K562 (cell line): ENCODE measurements around the gene GAPT. TPM values are rescaled to one million over a fixed set of nuclear protein-coding genes. Genes with fewer than 3 reads are reported as not detected.

Experiments used
- ATAC-seq: fragments of 200-7000 bp; cut with Tn5 transposase; 3 replicates; pipeline ENCODE4 v1.9.1; 2020; ENCODE audit warnings: moderate library complexity
- BruUV-seq: library from RNA; stranded (reverse); fragments of 400-500 nt; replicated peaks from 2 replicates; lab custom pipeline; 2021; lab: Mats Ljungman, UMichigan
- CTCF ChIA-PET: fragments of 300-600 bp; formaldehyde crosslinking; extraction: SDS; loops from one replicate; lab custom pipeline; 2021; ENCODE audit warnings: low intra/inter-chr PET ratio; lab: Yijun Ruan, JAX
- POLR2A ChIA-PET: fragments of 300-600, 350-650 bp; sonication (Branson Sonifier 250); formaldehyde crosslinking; extraction: SDS; loops from one replicate; lab custom pipeline; 2021; ENCODE audit warnings: antibody characterized with exemption, inconsistent platforms; lab: Yijun Ruan, JAX
- DNase-seq, 4 experiments: peaks; one replicate each; pipeline versions ENCODE4 v3.0.0 to v3.0.0-alpha.2; 2011 to 2018; ENCODE audit warnings: low spot score in 3 of 4, mixed read lengths in 3 of 4; ENCODE audit errors: extremely low read depth in 1 of 4
- FAIRE-seq: peaks from 2 replicates; lab custom pipeline; 2011; peaks lifted over from hg19 to GRCh38; lab: Jason Lieb, UNC
- H2AFZ ChIP-seq: 2 replicates; pipeline ENCODE4 v1.6.0; 2011; ENCODE audit warnings: low read depth, low read length, control low read depth, inconsistent platforms
- H3K27ac ChIP-seq: fragments of 200-600 bp; 3 replicates; pipeline ENCODE4 v1.8.0; 2011; ENCODE audit warnings: low read depth, mild to moderate bottlenecking, control low read depth, inconsistent platforms, low read length, moderate library complexity, mixed read lengths; ENCODE audit errors: extremely low read depth
- H3K27me3 ChIP-seq, 2 experiments: fragments of 300-600 bp in 1 of 2; 2 replicates in 1 of 2; 3 replicates in 1 of 2; pipeline versions ENCODE4 v1.6.0 to v1.8.0; 2011; ENCODE audit warnings: inconsistent platforms in 2 of 2, low read length in 2 of 2, mild to moderate bottlenecking in 1 of 2, mixed read lengths in 1 of 2, moderate library complexity in 1 of 2; ENCODE audit not compliant: control insufficient read depth in 2 of 2, insufficient read depth in 2 of 2
- H3K36me3 ChIP-seq: fragments of 300-600 bp; 3 replicates; pipeline ENCODE4 v1.8.0; 2011; ENCODE audit warnings: mild to moderate bottlenecking, low read length, inconsistent platforms; ENCODE audit not compliant: control insufficient read depth, insufficient read depth
- H3K4me1 ChIP-seq, 2 experiments: fragments of 200-600 bp in 1 of 2; replicated peaks in 1 of 2; 2 replicates in 1 of 2; 3 replicates in 1 of 2; pipeline versions ENCODE4 v1.5.1 to v1.8.0; 2011; ENCODE audit warnings: inconsistent platforms in 2 of 2, low read length in 2 of 2, mild to moderate bottlenecking in 1 of 2, mixed read lengths in 1 of 2, moderate library complexity in 1 of 2; ENCODE audit not compliant: control insufficient read depth in 2 of 2, insufficient read depth in 2 of 2
- H3K4me2 ChIP-seq: 2 replicates; pipeline ENCODE4 v1.6.1; 2011; ENCODE audit warnings: low read length, control low read depth, inconsistent platforms, mixed read lengths; ENCODE audit not compliant: insufficient read depth
- H3K4me3 ChIP-seq: fragments of 200-600 bp; sonication (generic), shearing (Covaris generic); 2 replicates; pipeline ENCODE4 v1.5.1; 2016; ENCODE audit warnings: control low read depth, inconsistent platforms
- H3K79me2 ChIP-seq: fragments of 200-600 bp; 3 replicates; pipeline ENCODE4 v1.8.0; 2011; ENCODE audit warnings: low read length, inconsistent platforms; ENCODE audit not compliant: control insufficient read depth, insufficient read depth
- H3K9ac ChIP-seq, 2 experiments: 2 replicates each; pipeline versions ENCODE4 v1.6.0 to v1.6.1; 2011; ENCODE audit warnings: low read depth in 2 of 2, low read length in 2 of 2, control low read depth in 1 of 2, inconsistent platforms in 1 of 2, mild to moderate bottlenecking in 1 of 2, mixed read lengths in 1 of 2; ENCODE audit not compliant: insufficient read depth in 1 of 2
- H3K9me1 ChIP-seq: one replicate; pipeline ENCODE4 v1.6.0; 2011; ENCODE audit warnings: inconsistent platforms, mild to moderate bottlenecking, low read length, moderate library complexity; ENCODE audit not compliant: control insufficient read depth, insufficient read depth
- H3K9me3 ChIP-seq: replicated peaks from 2 replicates; pipeline ENCODE4 v1.5.1; 2011; ENCODE audit warnings: low read depth, low read length, inconsistent platforms; ENCODE audit not compliant: control insufficient read depth, insufficient read depth
- H4K20me1 ChIP-seq: replicated peaks from 2 replicates; pipeline ENCODE4 v1.6.1; 2011; ENCODE audit warnings: low read length, inconsistent platforms, mixed read lengths; ENCODE audit not compliant: control insufficient read depth, insufficient read depth
- ETS2 ChIP-seq: IDR thresholded peaks from 2 replicates; pipeline ENCODE4 v1.6.1; 2016; ENCODE audit warnings: borderline replicate concordance, missing genetic modification characterization, mild to moderate bottlenecking, moderate library complexity, missing compliant biosample characterization; ENCODE audit not compliant: poor library complexity, severe bottlenecking
- HINFP ChIP-seq: fragments of 450-650 bp; conservative IDR thresholded peaks from 2 replicates; pipeline ENCODE4 v1.6.1; 2016; ENCODE audit warnings: missing genetic modification characterization, low read depth, mild to moderate bottlenecking, control low read depth, missing compliant biosample characterization
- IRF1 ChIP-seq: sonication (generic); formaldehyde crosslinking; IDR thresholded peaks from 2 replicates; pipeline ENCODE4 v1.8.0; 2022; ENCODE audit warnings: missing genetic modification reagents, mild to moderate bottlenecking, borderline replicate concordance
- KAT2B ChIP-seq: IDR thresholded peaks from one replicate; pipeline ENCODE4 v1.6.1; 2012; ENCODE audit warnings: low read depth, mild to moderate bottlenecking, control low read depth, inconsistent platforms, low read length, moderate library complexity
- KDM5B ChIP-seq: fragments of 200-600 bp; sonication (generic); IDR thresholded peaks from 2 replicates; pipeline ENCODE4 v1.6.1; 2012; ENCODE audit warnings: low read depth, mild to moderate bottlenecking, moderate library complexity, low read length, control low read depth, inconsistent platforms; ENCODE audit not compliant: insufficient replicate concordance
- KLF13 ChIP-seq: fragments of 450-650 bp; IDR thresholded peaks from 2 replicates; pipeline ENCODE4 v1.6.1; 2016; ENCODE audit warnings: missing genetic modification characterization, low read depth, mild to moderate bottlenecking, missing compliant biosample characterization, moderate library complexity, borderline replicate concordance
- KLF16 ChIP-seq: IDR thresholded peaks from 2 replicates; pipeline ENCODE4 v1.6.1; 2016; ENCODE audit warnings: antibody characterized with exemption
- TCF3 ChIP-seq: sonication (generic); formaldehyde crosslinking; IDR thresholded peaks from 2 replicates; pipeline ENCODE4 v1.4.0; 2020; ENCODE audit warnings: mild to moderate bottlenecking, missing genetic modification reagents
- TSC22D4 ChIP-seq: fragments of 450-650 bp; IDR thresholded peaks from 2 replicates; pipeline ENCODE4 v1.6.1; 2016; ENCODE audit warnings: missing genetic modification characterization, missing biosample characterization, control low read depth
- ZBTB8A ChIP-seq: fragments of 450-650 bp; IDR thresholded peaks from 2 replicates; pipeline ENCODE4 v1.6.1; 2018; ENCODE audit warnings: mild to moderate bottlenecking, moderate library complexity; ENCODE audit not compliant: partially characterized antibody
- ZFP30 ChIP-seq: fragments of 250-450 bp; sonication (Bioruptor Pico); IDR thresholded peaks from 2 replicates; pipeline ENCODE4 v1.8.0; 2022; ENCODE audit warnings: moderate library complexity, mild to moderate bottlenecking, inconsistent platforms, borderline replicate concordance
- ZNF717 ChIP-seq: fragments of 250-450 bp; sonication (Bioruptor Pico); IDR thresholded peaks from 2 replicates; pipeline ENCODE4 v1.5.0; 2021
- WGBS: fragments of 100-300 bp; shearing (Covaris generic); methylation state at CpG from one replicate; pipeline ENCODE4 v1.1.6; 2016; ENCODE audit warnings: low coverage, mixed read lengths; ENCODE audit not compliant: insufficient coverage; ENCODE audit errors: missing lambda C conversion rate; 5-methylcytosine and 5-hydroxymethylcytosine counted together
- in situ Hi-C: fragments of 300-500 bp; cut with MboI; formaldehyde crosslinking; loops from 4 replicates; pipeline ENCODE4 v1.15.0; 2018; ENCODE audit warnings: inconsistent platforms, mixed read lengths
- intact Hi-C: fragments of 100-400 bp; cut with micrococcal nuclease; formaldehyde crosslinking; loops from 2 replicates; pipeline ENCODE4 v1.14.2; 2022
- polyA plus RNA-seq, 8 experiments: library from polyadenylated mRNA; depleted of rRNA in 4 of 8; stranded (reverse) in 5 of 8; unstranded in 3 of 8; fragments of >200 nt; fragmentation: Nextera tagmentation in 2 of 8; fragmentation: Illumina TruSeq in 1 of 8; extraction: Ambion mirVana in 2 of 8; extraction: Trizol in 1 of 8; gene quantifications; 2 replicates each; pipeline versions ENCODE4 v1.2.1 to v1.2.3, GENCODE V29; 2011 to 2014; ENCODE audit warnings: inconsistent platforms in 1 of 8, missing spikeins in 1 of 8
- total RNA-seq, 7 experiments: library from RNA; depleted of rRNA in 6 of 7; stranded (reverse); fragments of >200 nt in 6 of 7; fragmentation: Illumina TruSeq in 2 of 7; extraction: Trizol in 2 of 7; gene quantifications; 2 replicates each; pipeline versions ENCODE4 v1.2.1 to v1.2.3, GENCODE V29; 2011 to 2021; ENCODE audit warnings: low replicate concordance in 1 of 7
- TF ChIP-seq, protein P1 (sequence below): sonication (generic); IDR thresholded peaks from 2 replicates; pipeline ENCODE4 v1.6.1; 2016
- TF ChIP-seq, protein P2 (sequence below): fragments of 450-650 bp; formaldehyde crosslinking; IDR thresholded peaks from 2 replicates; pipeline ENCODE4 v1.4.0; 2022; ENCODE audit warnings: missing genetic modification characterization

Gene GAPT
- total and polyA plus RNA-seq, 9 of the 15 experiments (the other 6 are each of a cell fraction or from before 2014, with no cell fraction given) = not detected

- in situ Hi-C loops (loop anchor here (25.0 kb wide), 2 partner anchors 665 to 965 kb away; partner anchors contain the start of gene ACTBL2), intact Hi-C loops (no loop called here)
- 0% methylated on average over 3 of the region's 3 CpGs for WGBS
- DNase-seq (no peak), FAIRE-seq (no peak), ATAC-seq (no peak)
- Histone ChIP-seq H3K36me3 (no peaks in the 10 kb centered on the region), H3K4me3 (no peak overlapping the region), H3K27me3 (no peaks in the 10 kb centered on the region), H3K9ac (no peak overlapping the region), H3K4me1 (no peaks in the 10 kb centered on the region), H3K27ac (no peak overlapping the region), H3K79me2 (no peaks in the 10 kb centered on the region), H3K9me3 (no peaks in the 10 kb centered on the region), H2AFZ (no peak overlapping the region), H3K4me2 (no peak overlapping the region), H4K20me1 (no peaks in the 10 kb centered on the region), H3K9me1 (no peaks in the 10 kb centered on the region)
- TF ChIP-seq, protein P1, sequence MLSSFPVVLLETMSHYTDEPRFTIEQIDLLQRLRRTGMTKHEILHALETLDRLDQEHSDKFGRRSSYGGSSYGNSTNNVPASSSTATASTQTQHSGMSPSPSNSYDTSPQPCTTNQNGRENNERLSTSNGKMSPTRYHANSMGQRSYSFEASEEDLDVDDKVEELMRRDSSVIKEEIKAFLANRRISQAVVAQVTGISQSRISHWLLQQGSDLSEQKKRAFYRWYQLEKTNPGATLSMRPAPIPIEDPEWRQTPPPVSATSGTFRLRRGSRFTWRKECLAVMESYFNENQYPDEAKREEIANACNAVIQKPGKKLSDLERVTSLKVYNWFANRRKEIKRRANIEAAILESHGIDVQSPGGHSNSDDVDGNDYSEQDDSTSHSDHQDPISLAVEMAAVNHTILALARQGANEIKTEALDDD = no peak
- TF ChIP-seq ZFP30 = no peak
- TF ChIP-seq HINFP (tag) = no peak
- TF ChIP-seq, protein P2, sequence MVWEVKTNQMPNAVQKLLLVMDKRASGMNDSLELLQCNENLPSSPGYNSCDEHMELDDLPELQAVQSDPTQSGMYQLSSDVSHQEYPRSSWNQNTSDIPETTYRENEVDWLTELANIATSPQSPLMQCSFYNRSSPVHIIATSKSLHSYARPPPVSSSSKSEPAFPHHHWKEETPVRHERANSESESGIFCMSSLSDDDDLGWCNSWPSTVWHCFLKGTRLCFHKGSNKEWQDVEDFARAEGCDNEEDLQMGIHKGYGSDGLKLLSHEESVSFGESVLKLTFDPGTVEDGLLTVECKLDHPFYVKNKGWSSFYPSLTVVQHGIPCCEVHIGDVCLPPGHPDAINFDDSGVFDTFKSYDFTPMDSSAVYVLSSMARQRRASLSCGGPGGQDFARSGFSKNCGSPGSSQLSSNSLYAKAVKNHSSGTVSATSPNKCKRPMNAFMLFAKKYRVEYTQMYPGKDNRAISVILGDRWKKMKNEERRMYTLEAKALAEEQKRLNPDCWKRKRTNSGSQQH (CRISPR knock-in tag) = no peak
- no peak for TF ChIP-seq KDM5B
- no peak for TF ChIP-seq IRF1 (CRISPR knock-in tag)
- no peak for TF ChIP-seq ZNF717
- TF ChIP-seq TSC22D4 = no peak
- no peak for TF ChIP-seq KAT2B
- TF ChIP-seq TCF3 (CRISPR knock-in tag) = no peak
- TF ChIP-seq KLF16 = no peak
- no peak for TF ChIP-seq ZBTB8A
- TF ChIP-seq KLF13 (tag) = no peak
- TF ChIP-seq ETS2 (tag) = no peak
- POLR2A ChIA-PET = no interaction called here
- BruUV-seq = no TSS peak
- CTCF ChIA-PET = no interaction called here
These were observed 38.5 kb upstream of the GAPT start for GRCh38 chr5:58452566-58453258.
